OCI-LY1 (cell line): ENCODE data around the gene LRRC8E.

ENCODE experiments used
- CTCF ChIP-seq: fragments of 200-600 bp; sonication (generic), shearing (Covaris generic); IDR thresholded peaks from 2 replicates; pipeline ENCODE4 v1.5.1; 2017; ENCODE audit warnings: mild to moderate bottlenecking, antibody characterized with exemption, low read length, moderate library complexity, mixed read lengths
- EZH2 ChIP-seq: fragments of 200-600 bp; sonication (generic), shearing (Covaris generic); IDR thresholded peaks from 2 replicates; pipeline ENCODE4 v1.8.0; 2017; ENCODE audit warnings: borderline replicate concordance, mixed run types, mild to moderate bottlenecking, antibody characterized with exemption, low read length, moderate library complexity, mixed read lengths

GRCh38 chr19:7905268-7905667 lies 17.0 kb downstream of the LRRC8E start:
- TF ChIP-seq CTCF, result no peak
- TF ChIP-seq EZH2, result no peak
